GM18870 (cell line): ENCODE data around the gene GALNTL6.

Experiments
- ATAC-seq: cut with Tn5 transposase; IDR thresholded peaks from one replicate; pipeline ENCODE4 v1.9.1; 2021; ENCODE audit warnings: moderate library complexity; ENCODE audit not compliant: unreplicated experiment

The GALNTL6 gene

GRCh38 chr4:172099376-172099775, 286.2 kb downstream of the GALNTL6 start:
- ATAC-seq, result no peak

- ATAC-seq, result no peak
Observed at GRCh38 chr4:172103456-172103855, 290.3 kb downstream of the GALNTL6 start.

GRCh38 chr4:172104539-172104938, 291.3 kb downstream of the GALNTL6 start:
- ATAC-seq, result no peak

GRCh38 chr4:172105918-172106317, 292.7 kb downstream of the GALNTL6 start:
- ATAC-seq, result no peak

- no peak for ATAC-seq
Observed at GRCh38 chr4:172109466-172109865, 296.3 kb downstream of the GALNTL6 start.

GRCh38 chr4:172124656-172125308, 311.6 kb downstream of the GALNTL6 start:
- ATAC-seq, result no peak

- ATAC-seq, result no peak
Observed at GRCh38 chr4:172125443-172125842, 312.2 kb downstream of the GALNTL6 start.

- ATAC-seq, result no peak
Observed at GRCh38 chr4:172127168-172127567, 314.0 kb downstream of the GALNTL6 start.

GRCh38 chr4:172129593-172129992, 316.4 kb downstream of the GALNTL6 start:
- ATAC-seq, result no peak

- ATAC-seq, result no peak
Observed at GRCh38 chr4:172134521-172134920, 321.3 kb downstream of the GALNTL6 start.

GRCh38 chr4:172141025-172141424, 327.8 kb downstream of the GALNTL6 start:
- no peak for ATAC-seq

- ATAC-seq, result no peak
Observed at GRCh38 chr4:172142281-172142741, 329.1 kb downstream of the GALNTL6 start.

GRCh38 chr4:172143605-172144314, 330.6 kb downstream of the GALNTL6 start:
- no peak for ATAC-seq

- ATAC-seq, result no peak
Observed at GRCh38 chr4:172147687-172148086, 334.5 kb downstream of the GALNTL6 start.

- ATAC-seq, result no peak
Observed at GRCh38 chr4:172149329-172149728, 336.1 kb downstream of the GALNTL6 start.

GRCh38 chr4:172152284-172152683, 339.1 kb downstream of the GALNTL6 start:
- ATAC-seq, result no peak

GRCh38 chr4:172153719-172154118, 340.5 kb downstream of the GALNTL6 start:
- ATAC-seq, result no peak

GRCh38 chr4:172155838-172156345, 342.7 kb downstream of the GALNTL6 start:
- ATAC-seq, result no peak

GRCh38 chr4:172157946-172158345, 344.7 kb downstream of the GALNTL6 start:
- no peak for ATAC-seq

GRCh38 chr4:172163215-172163614, 350.0 kb downstream of the GALNTL6 start:
- no peak for ATAC-seq

- ATAC-seq, result no peak
Observed at GRCh38 chr4:172168888-172169287, 355.7 kb downstream of the GALNTL6 start.

- no peak for ATAC-seq
Observed at GRCh38 chr4:172169871-172170270, 356.7 kb downstream of the GALNTL6 start.
